OCI-LY3 (cell line): ENCODE results near the gene TET2.

Source experiments
- EZH2phosphoT487 ChIP-seq: fragments of 200-600 bp; shearing (Covaris generic); IDR thresholded peaks from 2 replicates; pipeline ENCODE4 v1.6.1; 2018; ENCODE audit warnings: antibody characterized with exemption, mixed run types, low read depth
- TF ChIP-seq, protein P1 (sequence below): fragments of 200-600, 300-600 bp; sonication (generic); IDR thresholded peaks from 2 replicates; pipeline ENCODE4 v1.5.1; 2014; ENCODE audit warnings: antibody characterized with exemption, low read length, low read depth

DNA sequence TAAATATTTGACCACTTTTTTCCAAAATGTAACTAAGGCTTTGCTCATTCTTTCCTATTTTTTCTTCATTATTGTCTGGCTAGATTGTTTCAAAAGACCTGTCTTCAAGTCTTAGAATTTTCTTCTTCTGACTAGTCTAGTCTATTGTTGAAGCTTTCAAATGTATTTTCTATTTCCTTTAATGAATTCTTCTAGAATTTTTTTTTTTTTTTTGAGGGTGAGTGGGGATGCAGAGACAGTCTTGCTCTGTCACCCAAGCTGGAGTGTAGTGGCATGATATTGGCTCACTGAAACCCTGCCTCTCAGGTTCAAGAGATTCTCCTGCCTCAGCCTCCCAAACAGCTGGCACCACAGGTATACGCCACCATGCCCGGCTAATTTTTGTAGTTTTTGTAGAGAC lies 141.4 kb downstream of the TET2 start:
- TF ChIP-seq, protein P1, sequence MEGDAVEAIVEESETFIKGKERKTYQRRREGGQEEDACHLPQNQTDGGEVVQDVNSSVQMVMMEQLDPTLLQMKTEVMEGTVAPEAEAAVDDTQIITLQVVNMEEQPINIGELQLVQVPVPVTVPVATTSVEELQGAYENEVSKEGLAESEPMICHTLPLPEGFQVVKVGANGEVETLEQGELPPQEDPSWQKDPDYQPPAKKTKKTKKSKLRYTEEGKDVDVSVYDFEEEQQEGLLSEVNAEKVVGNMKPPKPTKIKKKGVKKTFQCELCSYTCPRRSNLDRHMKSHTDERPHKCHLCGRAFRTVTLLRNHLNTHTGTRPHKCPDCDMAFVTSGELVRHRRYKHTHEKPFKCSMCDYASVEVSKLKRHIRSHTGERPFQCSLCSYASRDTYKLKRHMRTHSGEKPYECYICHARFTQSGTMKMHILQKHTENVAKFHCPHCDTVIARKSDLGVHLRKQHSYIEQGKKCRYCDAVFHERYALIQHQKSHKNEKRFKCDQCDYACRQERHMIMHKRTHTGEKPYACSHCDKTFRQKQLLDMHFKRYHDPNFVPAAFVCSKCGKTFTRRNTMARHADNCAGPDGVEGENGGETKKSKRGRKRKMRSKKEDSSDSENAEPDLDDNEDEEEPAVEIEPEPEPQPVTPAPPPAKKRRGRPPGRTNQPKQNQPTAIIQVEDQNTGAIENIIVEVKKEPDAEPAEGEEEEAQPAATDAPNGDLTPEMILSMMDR = no peak
- TF ChIP-seq EZH2phosphoT487 = no peak
